ENCODE measurements around the gene SYT1. TPM values are rescaled to one million over a fixed set of nuclear protein-coding genes. Genes with fewer than 3 reads are reported as not detected.

Gene SYT1
- total and polyA plus RNA-seq, 2 of the 4 experiments (the other 2 are of a cell fraction) = 2.8 to 3.0 TPM

DNA sequence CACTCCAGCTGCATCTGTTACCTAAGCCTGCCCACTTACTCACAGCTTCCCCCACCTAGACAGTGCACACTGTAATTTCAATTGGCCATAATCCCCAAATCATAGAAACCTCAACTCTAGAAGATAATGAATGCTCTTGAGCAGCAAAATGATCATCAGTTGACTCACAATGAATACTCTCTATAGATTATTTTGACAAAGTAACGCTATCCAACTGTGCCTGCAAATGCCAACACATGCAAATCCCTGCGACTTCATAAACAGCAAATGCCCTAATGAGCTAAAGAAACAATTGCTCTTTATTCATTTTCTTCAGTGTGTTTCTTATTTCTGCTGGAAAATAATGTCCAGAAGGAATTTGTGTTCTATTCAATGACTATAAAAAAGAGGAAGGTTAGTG, 506.7 kb downstream of the SYT1 start:
- no peak overlapping the region for H2BK5ac ChIP-seq (ENCODE audit: low read depth, low read length, poor library complexity, severe bottlenecking)
- ChIA-PET POLR2A (ENCODE audit: unreplicated experiment) (no interaction called here), CTCF (no interaction called here)
- no peaks in the 10 kb centered on the region for H4K20me1 ChIP-seq (ENCODE audit: insufficient read depth, low read length)
- H3K27ac ChIP-seq (ENCODE audit: insufficient read depth, low read length) = no peak overlapping the region
- BruUV-seq (replicated peaks) = no TSS peak
- no peaks in the 10 kb centered on the region for H3K9me3 ChIP-seq (ENCODE audit: control insufficient read depth, insufficient read depth, low read length)
- H4K8ac ChIP-seq (ENCODE audit: low read depth in 2 of 2, low read length in 2 of 2) = no peak overlapping the region
- H3K79me1 ChIP-seq (ENCODE audit: low read depth in 1 of 2, low read length in 2 of 2) = no peaks in the 10 kb centered on the region
- H2BK20ac ChIP-seq (ENCODE audit: low read depth, low read length) = no peak overlapping the region
- H3K4me3 ChIP-seq (ENCODE audit: insufficient read depth, low read depth, low read length) = no peak overlapping the region
- H3K36me3 ChIP-seq (ENCODE audit: control insufficient read depth, insufficient read depth, low read length) = no peaks in the 10 kb centered on the region
- no peaks in the 10 kb centered on the region for H3K9me1 ChIP-seq (ENCODE audit: insufficient read depth, low read length)
- no peak overlapping the region for H3K56ac ChIP-seq (ENCODE audit: extremely low read depth, insufficient read depth, low read length)
- no peak overlapping the region for H2AK9ac ChIP-seq (replicated peaks; ENCODE audit: low read depth, low read length, poor library complexity)
- H3K14ac ChIP-seq (replicated peaks; ENCODE audit: low read depth, low read length) = no peak overlapping the region
- intact Hi-C loops (cut with micrococcal nuclease) (loop anchor here (5.0 to 10.0 kb wide), 2 partner anchors 1186 to 1224 kb away; no protein-coding TSS in a partner anchor), dilution Hi-C loops (cut with HindIII; ENCODE audit: low sequenced_read_pairs, unreplicated experiment) (no loop called here), in situ Hi-C loops (cut with MboI; ENCODE audit: low sequenced_read_pairs) (loop anchor here (25.0 kb wide), 1 partner anchor 1184 kb away; no protein-coding TSS in a partner anchor)
- ATAC-seq (ENCODE audit: low read depth) (no peak), DNase-seq (peak; percentile 11)
- no peaks in the 10 kb centered on the region for H3K4me1 ChIP-seq (ENCODE audit: control insufficient read depth, insufficient read depth, low read length)
- H2BK120ac ChIP-seq (ENCODE audit: low read depth, low read length) = no peak overlapping the region
- H3K9ac ChIP-seq (ENCODE audit: low read depth, low read length) = no peak overlapping the region
- no peak overlapping the region for H3K23ac ChIP-seq (ENCODE audit: low read depth, low read length)
- no peak overlapping the region for H3K4me2 ChIP-seq (ENCODE audit: low read depth, low read length)
- no peak overlapping the region for H2BK15ac ChIP-seq (ENCODE audit: low read depth, low read length)
- no peak overlapping the region for H2AK5ac ChIP-seq (ENCODE audit: low read depth, low read length)
- no peak overlapping the region for H2AFZ ChIP-seq (replicated peaks; ENCODE audit: low read length, poor library complexity)
- H4K5ac ChIP-seq (ENCODE audit: low read depth, low read length) = no peak overlapping the region
- WGBS, 2 experiments (ENCODE audit: extremely low coverage in 2 of 2, insufficient read length in 1 of 2) = no CpG with 5 or more reads among the region's 2 CpGs
- H3K4ac ChIP-seq (ENCODE audit: low read depth, low read length) = no peak overlapping the region
- TF ChIP-seq FOS (IDR thresholded peaks at IDR 0.05; ENCODE audit: low read depth, low read length) = no peak
- no peak for TF ChIP-seq RFX5 (IDR thresholded peaks at IDR 0.05; ENCODE audit: low read depth, low read length)
- no peak for TF ChIP-seq BHLHE40 (IDR thresholded peaks at IDR 0.05; ENCODE audit: low read depth, low read length)
- TF ChIP-seq MAFK (IDR thresholded peaks at IDR 0.05; ENCODE audit: low read depth, low read length) = no peak
- TF ChIP-seq SMC3 (IDR thresholded peaks at IDR 0.05; ENCODE audit: low read depth, low read length) = no peak
- TF ChIP-seq RAD21 (IDR thresholded peaks at IDR 0.05; ENCODE audit: low read length) = no peak
- TF ChIP-seq NFE2L2 (IDR thresholded peaks at IDR 0.05; ENCODE audit: low read depth, low read length) = no peak
- no peak for TF ChIP-seq MAZ (IDR thresholded peaks at IDR 0.05; ENCODE audit: borderline replicate concordance, low read depth, low read length)
- TF ChIP-seq, protein P1, sequence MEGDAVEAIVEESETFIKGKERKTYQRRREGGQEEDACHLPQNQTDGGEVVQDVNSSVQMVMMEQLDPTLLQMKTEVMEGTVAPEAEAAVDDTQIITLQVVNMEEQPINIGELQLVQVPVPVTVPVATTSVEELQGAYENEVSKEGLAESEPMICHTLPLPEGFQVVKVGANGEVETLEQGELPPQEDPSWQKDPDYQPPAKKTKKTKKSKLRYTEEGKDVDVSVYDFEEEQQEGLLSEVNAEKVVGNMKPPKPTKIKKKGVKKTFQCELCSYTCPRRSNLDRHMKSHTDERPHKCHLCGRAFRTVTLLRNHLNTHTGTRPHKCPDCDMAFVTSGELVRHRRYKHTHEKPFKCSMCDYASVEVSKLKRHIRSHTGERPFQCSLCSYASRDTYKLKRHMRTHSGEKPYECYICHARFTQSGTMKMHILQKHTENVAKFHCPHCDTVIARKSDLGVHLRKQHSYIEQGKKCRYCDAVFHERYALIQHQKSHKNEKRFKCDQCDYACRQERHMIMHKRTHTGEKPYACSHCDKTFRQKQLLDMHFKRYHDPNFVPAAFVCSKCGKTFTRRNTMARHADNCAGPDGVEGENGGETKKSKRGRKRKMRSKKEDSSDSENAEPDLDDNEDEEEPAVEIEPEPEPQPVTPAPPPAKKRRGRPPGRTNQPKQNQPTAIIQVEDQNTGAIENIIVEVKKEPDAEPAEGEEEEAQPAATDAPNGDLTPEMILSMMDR (conservative IDR thresholded peaks at IDR 0.05; ENCODE audit: low read depth, low read length) = no peak
- TF ChIP-seq, protein P2, sequence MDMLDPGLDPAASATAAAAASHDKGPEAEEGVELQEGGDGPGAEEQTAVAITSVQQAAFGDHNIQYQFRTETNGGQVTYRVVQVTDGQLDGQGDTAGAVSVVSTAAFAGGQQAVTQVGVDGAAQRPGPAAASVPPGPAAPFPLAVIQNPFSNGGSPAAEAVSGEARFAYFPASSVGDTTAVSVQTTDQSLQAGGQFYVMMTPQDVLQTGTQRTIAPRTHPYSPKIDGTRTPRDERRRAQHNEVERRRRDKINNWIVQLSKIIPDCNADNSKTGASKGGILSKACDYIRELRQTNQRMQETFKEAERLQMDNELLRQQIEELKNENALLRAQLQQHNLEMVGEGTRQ (IDR thresholded peaks at IDR 0.05; ENCODE audit: low read depth, low read length) = no peak
- no peak for TF ChIP-seq CHD1 (IDR thresholded peaks at IDR 0.05; ENCODE audit: low read depth, low read length)
- no peak for TF ChIP-seq RCOR1 (IDR thresholded peaks at IDR 0.05; ENCODE audit: insufficient replicate concordance, low read length)
- TF ChIP-seq MXI1 (IDR thresholded peaks at IDR 0.05; ENCODE audit: borderline replicate concordance, low read depth, low read length) = no peak
- TF ChIP-seq, protein P3, sequence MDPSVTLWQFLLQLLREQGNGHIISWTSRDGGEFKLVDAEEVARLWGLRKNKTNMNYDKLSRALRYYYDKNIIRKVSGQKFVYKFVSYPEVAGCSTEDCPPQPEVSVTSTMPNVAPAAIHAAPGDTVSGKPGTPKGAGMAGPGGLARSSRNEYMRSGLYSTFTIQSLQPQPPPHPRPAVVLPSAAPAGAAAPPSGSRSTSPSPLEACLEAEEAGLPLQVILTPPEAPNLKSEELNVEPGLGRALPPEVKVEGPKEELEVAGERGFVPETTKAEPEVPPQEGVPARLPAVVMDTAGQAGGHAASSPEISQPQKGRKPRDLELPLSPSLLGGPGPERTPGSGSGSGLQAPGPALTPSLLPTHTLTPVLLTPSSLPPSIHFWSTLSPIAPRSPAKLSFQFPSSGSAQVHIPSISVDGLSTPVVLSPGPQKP (IDR thresholded peaks at IDR 0.05; ENCODE audit: borderline replicate concordance, low read depth, low read length) = no peak
- TF ChIP-seq CEBPB (IDR thresholded peaks at IDR 0.05; ENCODE audit: low read depth, low read length) = no peak
- TF ChIP-seq POLR2A (IDR thresholded peaks at IDR 0.05; ENCODE audit: low read depth, low read length) = no peak
- H3K18ac ChIP-seq (ENCODE audit: low read depth, low read length) = no peak overlapping the region
- H3K27me3 ChIP-seq (ENCODE audit: control insufficient read depth, insufficient read depth, low read length) = no peaks in the 10 kb centered on the region
- H4K91ac ChIP-seq (ENCODE audit: insufficient read depth, low read depth, low read length) = no peak overlapping the region
